NAMALWA (cell line): ENCODE results near the gene IER2.

Source experiments
- DNase-seq: peaks from one replicate; pipeline ENCODE4 v3.0.0-alpha.2; 2015; ENCODE audit warnings: low spot score

IER2 gene

DNA sequence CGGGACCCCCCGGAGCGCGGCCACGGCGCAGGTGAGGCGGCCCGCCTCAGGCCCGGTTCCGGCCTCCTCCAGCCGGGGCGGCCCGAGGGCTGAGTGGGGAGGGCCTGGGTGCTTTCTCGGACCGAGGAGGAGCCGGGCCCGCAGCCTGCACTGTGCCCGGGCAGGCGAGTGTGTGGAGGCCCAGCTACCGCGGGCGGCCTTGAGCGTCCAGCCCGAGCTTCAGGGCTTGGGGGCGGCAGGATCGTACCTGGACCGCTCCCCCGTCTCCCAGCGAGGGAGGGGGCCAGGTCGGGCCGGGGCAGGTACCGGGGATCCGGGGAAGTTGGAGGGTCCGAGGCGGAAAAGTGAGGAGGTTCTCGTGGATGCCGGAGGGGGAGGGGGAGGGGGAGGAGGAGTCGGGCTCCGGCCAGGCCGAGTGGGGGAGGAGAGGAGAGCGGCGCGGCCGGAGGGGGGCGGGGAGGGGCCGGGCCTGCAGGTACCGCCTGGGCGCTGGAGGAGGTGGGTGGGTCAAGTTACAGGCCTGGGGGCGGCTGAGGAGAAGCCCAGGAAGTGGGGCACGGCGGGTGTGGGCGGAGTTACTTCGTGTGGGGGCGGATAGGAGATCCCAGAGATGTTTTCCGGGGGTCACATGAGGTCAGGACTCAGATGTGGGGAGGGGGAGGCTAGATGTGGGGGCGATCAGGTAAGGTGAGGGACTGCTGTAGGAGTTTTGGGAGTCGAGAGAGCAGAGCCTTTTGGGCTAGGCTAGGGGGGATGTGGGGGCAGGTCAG, 31.6 kb upstream of the IER2 start:
- DNase-seq = peak; percentile 40

DNA sequence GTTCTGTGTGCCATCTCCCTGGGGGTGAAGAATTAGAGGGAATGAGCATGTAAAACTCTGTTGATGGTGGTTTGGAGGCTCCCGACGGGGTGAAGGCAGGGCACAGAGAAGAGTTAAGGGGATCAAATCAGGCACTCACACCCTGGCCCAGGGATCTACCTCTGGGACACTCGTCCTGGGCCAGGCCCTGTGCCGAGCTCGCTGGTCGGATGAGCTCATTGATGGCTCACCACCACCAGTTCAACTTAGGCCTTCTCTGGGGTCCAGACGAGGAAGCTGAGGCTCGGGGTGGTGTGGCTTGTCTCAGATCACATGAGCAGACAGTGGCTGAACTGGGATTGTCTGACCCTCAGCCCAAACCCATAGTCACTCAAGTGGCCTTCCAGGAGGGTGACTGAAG, 30.6 kb upstream of the IER2 start:
- DNase-seq = no peak

- no peak for DNase-seq
These were observed 30.2 kb upstream of the IER2 start for GRCh38 chr19:13120031-13120430.

- DNase-seq = no peak
These were observed 29.4 kb upstream of the IER2 start for GRCh38 chr19:13120817-13121216.

- no peak for DNase-seq
These were observed 28.5 kb upstream of the IER2 start for GRCh38 chr19:13121551-13122274.

DNA sequence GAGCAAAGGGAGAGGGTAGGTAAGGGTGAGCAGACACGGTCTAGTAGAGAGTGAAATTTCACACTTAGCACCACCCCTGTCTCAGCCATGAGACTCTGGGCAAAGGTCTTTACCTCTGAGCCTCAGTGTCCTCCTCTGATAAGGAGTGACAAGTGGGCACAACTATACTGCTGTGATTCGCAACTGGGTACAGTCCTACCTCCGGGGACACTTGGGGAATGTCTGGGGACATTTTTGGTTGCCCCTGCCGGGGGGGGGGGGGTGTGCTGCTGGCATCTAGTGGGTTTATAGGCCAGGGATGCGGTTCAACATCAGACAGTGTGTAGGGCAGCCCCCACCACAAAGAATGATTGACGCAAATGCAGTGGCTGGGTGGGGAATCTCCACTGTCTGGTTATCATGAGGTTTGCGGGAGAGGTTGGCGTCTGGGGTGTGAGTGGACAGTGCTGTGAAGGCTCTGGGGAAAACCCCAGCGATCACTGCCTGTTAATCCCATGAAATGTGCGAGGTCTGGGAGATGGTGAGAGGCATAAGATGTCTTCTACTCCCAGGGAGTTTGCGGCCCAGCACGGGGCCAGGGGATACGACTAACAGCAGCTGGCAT, 27.8 kb upstream of the IER2 start:
- DNase-seq = no peak

DNA sequence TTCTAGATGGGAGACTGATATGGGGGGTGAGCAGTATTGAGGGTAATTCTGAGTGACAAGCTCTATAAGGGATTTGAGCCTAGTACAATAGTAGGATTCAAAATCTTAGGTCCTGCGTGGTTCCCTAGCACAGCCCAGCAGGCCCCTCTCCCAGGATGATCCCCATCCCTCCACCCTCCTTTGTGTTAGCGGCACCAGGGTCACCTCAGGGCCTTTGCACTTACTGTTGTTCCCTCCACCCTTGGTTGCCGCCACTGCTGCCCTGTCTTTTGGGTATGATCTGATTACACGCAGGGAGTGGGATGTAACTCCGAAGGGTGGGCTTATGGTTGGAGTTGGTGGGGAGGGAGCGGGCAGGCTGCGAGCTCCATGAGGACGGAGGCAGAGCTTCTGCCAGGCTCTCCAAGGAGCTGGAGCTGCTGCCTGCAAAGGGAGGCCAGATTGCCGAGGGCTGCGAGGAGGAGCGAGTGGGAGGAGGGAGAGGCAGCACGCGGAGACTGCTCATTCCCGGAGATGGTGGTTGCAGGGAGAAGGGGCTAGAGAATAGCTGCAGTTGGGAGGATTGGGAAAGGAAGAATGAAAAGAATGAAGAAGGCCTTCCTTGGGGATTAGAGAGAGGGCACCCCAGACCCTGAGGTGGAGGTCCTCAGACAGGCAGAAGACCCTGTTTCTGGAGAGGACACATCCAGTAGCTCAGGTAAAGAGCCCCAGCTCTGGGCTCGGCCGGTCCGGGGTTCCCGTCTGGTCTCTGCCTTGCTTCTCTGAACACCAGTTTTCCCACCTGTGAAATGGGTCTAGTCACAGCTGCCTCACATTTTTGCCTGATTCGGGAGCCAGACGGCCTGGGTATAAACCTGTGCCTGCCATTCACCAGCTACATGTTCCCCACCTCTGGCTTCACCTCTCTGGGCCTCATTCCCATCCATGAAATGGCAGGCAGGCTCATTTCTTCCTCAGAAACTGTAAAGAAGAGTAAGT, 26.9 kb upstream of the IER2 start:
- DNase-seq = no peak

GRCh38 chr19:13127051-13127450, 23.2 kb upstream of the IER2 start:
- no peak for DNase-seq

- no peak for DNase-seq
These were observed 22.2 kb upstream of the IER2 start for GRCh38 chr19:13127811-13128575.

DNA sequence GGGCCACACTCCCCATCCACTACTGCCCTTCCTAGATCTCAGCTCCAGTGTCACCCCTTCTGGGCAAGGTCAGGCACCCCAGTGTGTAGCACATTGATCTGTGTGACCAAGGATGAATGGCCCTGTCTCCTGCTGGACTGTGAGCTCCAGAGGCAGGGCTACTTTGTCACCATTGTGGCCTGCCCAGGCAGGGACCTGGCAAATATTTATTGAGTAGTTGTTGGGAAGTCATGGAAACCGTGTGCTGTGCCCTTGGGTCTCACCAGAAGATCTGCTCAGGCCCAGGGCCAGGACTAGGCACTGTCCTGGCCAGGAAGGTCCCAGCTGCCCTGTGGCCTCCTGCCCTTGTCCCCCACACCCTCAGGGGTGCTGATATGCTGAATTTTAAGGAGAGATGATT, 21.6 kb upstream of the IER2 start:
- no peak for DNase-seq

GRCh38 chr19:13129384-13129783, 20.8 kb upstream of the IER2 start:
- DNase-seq = no peak

DNA sequence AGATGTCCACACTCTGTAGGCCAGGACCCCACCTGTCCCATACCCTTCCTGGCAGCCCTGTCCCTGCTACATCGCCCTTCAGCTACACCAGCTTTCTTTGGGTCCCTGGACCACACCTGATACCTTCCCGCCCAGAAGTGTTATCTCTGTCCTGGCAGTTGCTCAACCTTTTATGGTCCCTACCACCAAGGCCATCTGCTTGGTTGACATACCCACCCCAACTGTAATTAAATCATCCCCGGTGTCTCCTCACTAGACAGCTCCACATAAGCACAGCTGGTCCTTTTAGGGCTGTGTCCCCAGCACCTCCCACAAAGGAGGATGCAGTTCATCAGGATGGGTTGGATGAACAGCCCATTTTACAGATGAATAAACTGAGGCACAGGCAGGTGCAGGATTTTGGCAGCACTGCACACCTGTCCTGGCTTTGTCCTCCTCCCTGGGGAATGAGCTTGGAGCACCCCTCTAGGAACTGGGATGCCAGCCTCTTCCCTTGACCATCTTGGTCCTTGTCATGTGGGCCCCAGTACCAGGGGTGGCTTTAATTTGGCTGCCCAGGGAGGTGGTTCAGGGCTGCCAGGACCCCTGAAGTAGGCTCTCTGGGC, 19.2 kb upstream of the IER2 start:
- no peak for DNase-seq

GRCh38 chr19:13132471-13133180, 17.6 kb upstream of the IER2 start:
- DNase-seq = no peak

GRCh38 chr19:13133241-13133870, 16.9 kb upstream of the IER2 start:
- DNase-seq = no peak

GRCh38 chr19:13134626-13135025, 15.6 kb upstream of the IER2 start:
- no peak for DNase-seq

DNA sequence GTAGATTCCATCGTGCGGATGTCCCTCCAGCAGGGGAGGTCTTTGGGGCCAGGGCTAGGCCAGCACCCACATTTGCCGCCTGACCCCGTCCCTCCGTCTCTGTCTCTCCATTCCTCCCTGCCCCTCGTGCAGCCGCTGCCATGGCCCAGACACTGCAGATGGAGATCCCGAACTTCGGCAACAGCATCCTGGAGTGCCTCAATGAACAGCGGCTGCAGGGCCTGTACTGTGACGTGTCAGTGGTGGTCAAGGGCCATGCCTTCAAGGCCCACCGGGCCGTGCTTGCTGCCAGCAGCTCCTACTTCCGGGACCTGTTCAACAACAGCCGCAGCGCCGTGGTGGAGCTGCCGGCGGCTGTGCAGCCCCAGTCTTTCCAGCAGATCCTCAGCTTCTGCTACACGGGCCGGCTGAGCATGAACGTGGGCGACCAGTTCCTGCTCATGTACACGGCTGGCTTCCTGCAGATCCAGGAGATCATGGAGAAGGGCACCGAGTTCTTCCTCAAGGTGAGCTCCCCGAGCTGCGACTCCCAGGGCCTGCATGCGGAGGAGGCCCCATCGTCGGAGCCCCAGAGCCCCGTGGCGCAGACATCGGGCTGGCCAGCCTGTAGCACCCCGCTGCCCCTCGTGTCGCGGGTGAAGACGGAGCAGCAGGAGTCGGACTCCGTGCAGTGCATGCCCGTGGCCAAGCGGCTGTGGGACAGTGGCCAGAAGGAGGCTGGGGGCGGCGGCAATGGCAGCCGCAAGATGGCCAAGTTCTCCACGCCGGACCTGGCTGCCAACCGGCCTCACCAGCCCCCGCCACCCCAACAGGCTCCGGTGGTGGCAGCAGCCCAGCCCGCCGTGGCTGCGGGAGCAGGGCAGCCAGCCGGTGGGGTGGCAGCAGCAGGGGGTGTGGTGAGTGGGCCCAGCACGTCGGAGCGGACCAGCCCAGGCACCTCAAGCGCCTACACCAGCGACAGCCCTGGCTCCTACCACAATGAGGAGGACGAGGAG, 14.8 kb upstream of the IER2 start:
- DNase-seq = no peak

GRCh38 chr19:13137290-13137794, 12.9 kb upstream of the IER2 start:
- DNase-seq = no peak
